Measurements from ENCODE around the gene MAP3K3. TPM values are rescaled to one million over a fixed set of nuclear protein-coding genes. Genes with fewer than 3 reads are reported as not detected.
A peak's percentile ranks its signal among the peaks of the same experiment; 100 is the strongest.

The MAP3K3 gene
- total RNA-seq, 2 experiments from 2014 or later: 75.8 to 78.1 TPM

DNA sequence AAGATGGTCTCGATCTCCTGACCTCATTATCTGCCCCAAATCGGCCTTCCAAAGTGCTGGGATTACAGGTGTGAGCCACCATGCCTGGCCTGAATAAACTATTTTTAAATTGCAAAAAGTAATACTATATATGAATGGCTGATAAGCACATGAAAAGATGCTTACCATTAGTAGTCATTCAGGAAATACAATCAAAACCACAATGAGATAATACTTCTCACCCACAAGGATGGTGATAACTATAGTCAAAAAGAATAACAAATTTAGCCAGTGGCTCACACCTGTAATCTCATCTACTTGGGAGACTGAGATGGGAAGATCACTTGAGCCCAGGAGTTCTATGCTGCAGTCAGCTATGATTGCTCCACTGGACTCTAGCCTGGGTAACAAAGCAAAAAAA lies 23.9 kb upstream of the MAP3K3 start:
- Mint-ChIP-seq H3K4me1 (ENCODE audit: low read depth) (peaks cover 40% of the 10 kb centered on the region), H3K4me3 (peak overlapping the region; percentile 82), H3K36me3 (ENCODE audit: low read depth) (peaks cover 14% of the 10 kb centered on the region), H3K27ac (peak overlapping the region; percentile 82), H3K27me3 (no peaks in the 10 kb centered on the region), H3K9me3 (no peaks in the 10 kb centered on the region)
- Histone ChIP-seq H3K27ac (ENCODE audit: low read depth in 1 of 2, low read length in 2 of 2) (no peak overlapping the region), H3K36me3 (ENCODE audit: insufficient read depth, low read length) (peaks cover 7% of the 10 kb centered on the region), H3K4me3 (ENCODE audit: low read length) (no peak overlapping the region), H3K4me1 (ENCODE audit: insufficient read depth, low read length) (peaks cover 45% of the 10 kb centered on the region), H3K27me3 (ENCODE audit: control insufficient read depth in 1 of 2, insufficient read depth in 2 of 2, low read length in 2 of 2) (no peaks in the 10 kb centered on the region), H3K9me3 (ENCODE audit: control insufficient read depth in 1 of 2, insufficient read depth in 1 of 2, low read length in 2 of 2) (no peaks in the 10 kb centered on the region)
- intact Hi-C loops (cut with DNase I, micrococcal nuclease): loop anchor here in 1 of 2 experiments (2.0 kb wide), 1 partner anchor 47 kb away; the partner anchor contains the start of gene DCAF7
- DNase-seq (peak in 3 of 14 experiments; percentile 39 to 74 (median 48)), ATAC-seq (ENCODE audit: poor library complexity) (peak; percentile 42)
- POLR2A ChIA-PET: no interaction called here
- CTCF ChIA-PET: interaction anchor here (1.0 to 1.2 kb wide), 2 partner anchors 14 to 112 kb away, joined by 3 read pairs; no protein-coding TSS in a partner anchor
- TF ChIP-seq CTCF (IDR thresholded peaks at IDR 0.05): no peak

DNA sequence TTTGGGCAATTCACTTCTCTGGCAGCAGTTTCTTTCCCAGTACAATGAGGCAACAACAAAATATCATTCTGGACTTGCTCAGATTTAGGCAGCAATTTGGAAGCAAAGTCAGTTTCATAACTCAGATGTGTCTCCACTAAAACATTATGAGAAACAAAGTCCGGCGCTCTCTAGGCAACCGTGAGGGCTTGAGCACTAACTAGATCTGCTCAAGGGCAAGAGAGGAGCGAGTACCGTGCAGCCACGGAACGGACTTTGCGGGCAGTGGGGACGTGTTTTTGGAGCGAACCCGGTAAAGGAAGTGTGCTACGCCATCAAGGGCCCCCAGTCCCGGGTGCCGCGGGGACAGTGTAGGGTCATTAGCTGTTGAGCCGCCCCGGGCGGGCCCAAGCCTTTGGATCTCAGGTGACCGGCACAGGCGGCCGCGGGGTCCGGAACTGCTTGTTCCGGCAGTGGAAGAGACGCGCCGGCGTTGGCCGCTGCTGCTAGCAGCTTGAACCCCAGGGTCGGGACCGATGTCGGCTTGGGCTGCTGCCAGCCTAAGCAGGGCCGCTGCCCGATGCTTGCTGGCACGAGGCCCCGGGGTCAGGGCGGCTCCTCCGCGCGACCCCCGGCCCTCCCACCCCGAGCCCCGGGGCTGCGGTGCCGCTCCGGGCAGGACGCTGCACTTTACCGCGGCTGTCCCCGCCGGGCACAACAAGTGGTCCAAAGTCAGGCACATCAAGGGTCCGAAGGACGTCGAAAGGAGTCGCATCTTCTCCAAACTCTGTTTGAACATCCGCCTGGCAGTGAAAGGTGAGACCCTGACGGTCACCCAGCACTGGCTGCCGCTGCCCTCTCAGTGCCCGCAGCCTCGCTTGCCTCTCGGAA lies 21.4 kb upstream of the MAP3K3 start, which contains the start of gene TACO1:
TSS of gene TACO1 (plus strand) at position 327 of the 870 bp plus-strand sequence. CDS start at position 516, 189 bp downstream.
- Mint-ChIP-seq H3K9me3 (no peaks in the 10 kb centered on the region), H3K4me1 (ENCODE audit: low read depth) (peaks cover 40% of the 10 kb centered on the region), H3K27me3 (no peaks in the 10 kb centered on the region), H3K27ac (peak within 1 kb of the TSS; percentile 87), H3K4me3 (peak within 1 kb of the TSS; percentile 90), H3K36me3 (ENCODE audit: low read depth) (peaks cover 25% of the 10 kb centered on the region)
- peak; percentile 57 to 86 (median 73) for DNase-seq
- no peak for TF ChIP-seq CTCF (IDR thresholded peaks at IDR 0.05)
- Histone ChIP-seq H3K9me3 (ENCODE audit: control insufficient read depth in 1 of 2, insufficient read depth in 1 of 2, low read length in 2 of 2) (no peaks in the 10 kb centered on the region), H3K4me1 (ENCODE audit: insufficient read depth, low read length) (peaks cover 45% of the 10 kb centered on the region), H3K36me3 (ENCODE audit: insufficient read depth, low read length) (peaks cover 19% of the 10 kb centered on the region), H3K27ac (ENCODE audit: low read depth in 1 of 2, low read length in 2 of 2) (peak within 1 kb of the TSS; percentile 60 to 69), H3K27me3 (ENCODE audit: control insufficient read depth in 1 of 2, insufficient read depth in 2 of 2, low read length in 2 of 2) (no peaks in the 10 kb centered on the region), H3K4me3 (ENCODE audit: low read length) (peak within 1 kb of the TSS; percentile 94)
- ChIA-PET CTCF (interaction anchor here (0.9 to 3.7 kb wide), 4 partner anchors 12 to 175 kb away, joined by 3 to 16 read pairs (median 6); no protein-coding TSS in a partner anchor), POLR2A (interaction anchor here (0.7 to 3.3 kb wide), 10 partner anchors 10 to 154 kb away, joined by 3 to 25 read pairs (median 3); partner anchors contain the start of genes DCAF7 and MAP3K3)
- intact Hi-C loops (cut with DNase I, micrococcal nuclease): no loop called here
- peak; percentile 84 for ATAC-seq (ENCODE audit: poor library complexity)

DNA sequence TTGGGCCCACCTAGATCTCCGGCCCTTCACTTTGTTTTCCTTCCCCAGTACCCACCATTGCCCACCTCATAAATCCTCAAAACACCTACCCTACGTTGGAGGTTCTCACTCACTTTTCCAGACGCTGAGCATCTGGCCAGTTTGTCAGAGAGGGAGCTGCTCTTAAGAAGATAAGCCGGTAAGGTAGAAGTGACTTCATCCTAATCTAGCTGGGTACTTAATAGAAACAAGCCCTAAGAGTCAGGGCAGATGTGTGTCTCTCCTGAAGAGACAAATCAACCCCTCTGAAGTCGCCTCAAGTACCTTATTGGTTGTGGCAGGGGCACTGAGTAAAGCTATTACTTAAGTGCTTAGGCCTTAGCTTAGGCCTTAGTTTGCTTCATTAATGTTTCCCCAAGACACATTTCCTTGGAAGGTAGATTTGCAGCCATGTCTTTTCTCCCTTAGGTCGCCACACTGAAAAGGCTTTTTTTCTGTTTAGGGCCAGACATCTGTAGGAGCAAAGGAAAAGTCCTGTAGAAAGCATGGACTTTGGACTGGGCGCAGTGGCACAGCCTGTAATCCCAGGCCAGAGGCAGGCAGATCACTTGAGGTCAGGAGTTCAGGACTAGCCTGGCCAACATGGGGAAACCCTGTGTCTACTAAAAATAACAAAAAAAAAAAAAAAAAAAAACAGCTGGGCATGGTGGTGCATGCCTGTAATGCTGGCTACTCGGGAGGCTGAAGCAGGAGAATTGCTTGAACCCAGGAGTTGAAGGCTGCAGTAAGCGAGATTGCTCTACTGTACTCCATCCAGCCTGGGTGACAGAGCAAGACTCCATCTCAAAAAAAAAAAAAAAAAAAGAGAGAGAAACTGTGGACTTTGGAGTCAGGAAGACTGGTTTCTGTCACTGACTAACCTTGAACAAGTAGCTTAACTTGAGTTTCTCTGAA lies 20.5 kb upstream of the MAP3K3 start:
- ATAC-seq (ENCODE audit: poor library complexity) (no peak), DNase-seq (peak in 1 of 14 experiments; percentile 19)
- peak overlapping the region in 1 of 2 donors; percentile 60 for H3K27ac ChIP-seq (ENCODE audit: low read depth in 1 of 2, low read length in 2 of 2)
- H3K9me3 Mint-ChIP-seq: no peaks in the 10 kb centered on the region
- H3K27ac Mint-ChIP-seq: peak overlapping the region; percentile 87
- ChIA-PET CTCF (interaction anchor here (1.0 to 3.7 kb wide), 4 partner anchors 11 to 195 kb away, joined by 3 to 16 read pairs (median 6); no protein-coding TSS in a partner anchor), POLR2A (interaction anchor here (0.7 to 3.3 kb wide), 7 partner anchors 10 to 105 kb away, joined by 3 to 25 read pairs (median 5); partner anchors contain the start of genes DCAF7 and MAP3K3)
- no peaks in the 10 kb centered on the region for H3K27me3 ChIP-seq (ENCODE audit: control insufficient read depth in 1 of 2, insufficient read depth in 2 of 2, low read length in 2 of 2)
- peaks cover 41% of the 10 kb centered on the region for H3K4me1 ChIP-seq (ENCODE audit: insufficient read depth, low read length)
- H3K9me3 ChIP-seq (ENCODE audit: control insufficient read depth in 1 of 2, insufficient read depth in 1 of 2, low read length in 2 of 2): no peaks in the 10 kb centered on the region
- intact Hi-C loops (cut with DNase I, micrococcal nuclease): no loop called here
- no peak for TF ChIP-seq CTCF (IDR thresholded peaks at IDR 0.05)
- no peaks in the 10 kb centered on the region for H3K27me3 Mint-ChIP-seq
- peaks cover 40% of the 10 kb centered on the region for H3K4me1 Mint-ChIP-seq (ENCODE audit: low read depth)
- peaks cover 34% of the 10 kb centered on the region for H3K36me3 Mint-ChIP-seq (ENCODE audit: low read depth)
- H3K36me3 ChIP-seq (ENCODE audit: insufficient read depth, low read length): peaks cover 27% of the 10 kb centered on the region
- peak overlapping the region; percentile 90 for H3K4me3 Mint-ChIP-seq
- peak overlapping the region; percentile 94 for H3K4me3 ChIP-seq (ENCODE audit: low read length)

Measured in CD4-positive, alpha-beta T cell (primary cell).